HG02610 (cell line): ENCODE measurements around the gene LY9.

Experiments used
- ATAC-seq: cut with Tn5 transposase; IDR thresholded peaks from one replicate; pipeline ENCODE4 v1.9.1; 2021; ENCODE audit warnings: mild to moderate bottlenecking, moderate library complexity; ENCODE audit not compliant: unreplicated experiment

Gene LY9

DNA sequence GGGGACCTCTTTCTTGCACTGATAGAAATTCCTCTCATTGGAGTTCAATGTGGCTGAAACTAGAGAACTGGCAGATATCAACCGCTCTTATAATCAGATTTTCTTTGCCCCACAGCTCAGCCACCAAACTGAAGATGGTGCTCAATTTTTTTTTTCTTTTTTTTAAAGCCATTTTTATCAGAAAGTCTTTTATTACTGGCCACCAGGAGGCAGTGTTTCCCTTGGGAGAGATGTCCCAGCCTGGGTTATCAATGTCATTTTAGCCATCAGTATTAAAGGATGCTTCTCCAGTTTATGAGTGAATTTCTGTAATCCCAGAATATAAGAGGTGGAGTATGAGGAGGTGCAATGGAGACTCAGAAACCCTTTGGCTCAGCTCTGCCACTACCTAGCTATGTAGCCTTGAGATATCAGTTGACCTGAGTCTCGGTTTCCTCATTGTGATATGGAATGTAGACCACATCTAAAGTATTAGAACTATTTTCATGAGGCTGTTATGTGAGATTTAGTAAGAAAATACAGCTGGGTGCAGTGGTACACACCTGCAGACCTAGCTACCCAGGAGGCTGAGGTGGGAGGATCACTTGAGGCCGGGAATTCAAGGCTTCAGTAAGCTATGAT is 39.1 kb downstream of the LY9 start:
- ATAC-seq, result no peak

DNA sequence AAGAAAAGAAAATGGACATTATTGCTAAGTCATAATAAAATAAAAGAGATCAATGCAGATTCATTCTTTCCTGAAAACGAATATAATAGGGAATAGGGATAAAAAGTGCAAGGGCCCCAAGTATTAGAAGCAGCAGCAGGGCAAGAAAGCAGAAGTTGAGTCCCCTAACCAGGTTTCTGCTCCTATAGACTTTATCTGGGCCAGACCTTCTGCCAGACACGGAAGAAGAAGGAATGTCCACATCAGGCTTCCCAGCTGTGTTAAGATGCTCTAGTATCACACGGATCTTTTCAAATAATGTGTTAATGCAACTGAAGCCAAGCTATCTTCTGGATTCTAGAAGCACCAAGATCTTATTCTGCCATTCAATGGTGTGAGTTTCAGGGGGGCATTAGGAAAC is 39.8 kb downstream of the LY9 start:
- no peak for ATAC-seq

DNA sequence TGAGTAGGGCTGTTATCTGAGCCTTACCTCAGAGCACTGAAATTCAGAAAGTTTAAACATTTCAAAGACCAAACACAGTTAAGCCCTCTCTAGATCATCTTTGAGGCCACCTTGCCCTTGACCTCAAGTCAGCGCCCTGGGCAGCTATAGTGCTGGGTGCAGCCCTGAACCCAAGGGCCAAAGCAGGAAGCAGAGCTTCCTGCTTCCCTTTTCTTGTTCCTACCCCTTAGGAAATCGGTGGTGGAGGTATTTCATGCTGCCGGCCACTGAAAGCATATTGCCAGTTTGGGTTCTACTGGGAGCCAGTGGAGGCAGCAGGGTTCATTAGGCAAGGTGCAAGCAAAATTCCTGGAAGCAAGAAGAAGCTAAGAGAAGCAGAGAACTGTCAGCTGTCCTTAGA is 40.6 kb downstream of the LY9 start:
- ATAC-seq, result no peak

DNA sequence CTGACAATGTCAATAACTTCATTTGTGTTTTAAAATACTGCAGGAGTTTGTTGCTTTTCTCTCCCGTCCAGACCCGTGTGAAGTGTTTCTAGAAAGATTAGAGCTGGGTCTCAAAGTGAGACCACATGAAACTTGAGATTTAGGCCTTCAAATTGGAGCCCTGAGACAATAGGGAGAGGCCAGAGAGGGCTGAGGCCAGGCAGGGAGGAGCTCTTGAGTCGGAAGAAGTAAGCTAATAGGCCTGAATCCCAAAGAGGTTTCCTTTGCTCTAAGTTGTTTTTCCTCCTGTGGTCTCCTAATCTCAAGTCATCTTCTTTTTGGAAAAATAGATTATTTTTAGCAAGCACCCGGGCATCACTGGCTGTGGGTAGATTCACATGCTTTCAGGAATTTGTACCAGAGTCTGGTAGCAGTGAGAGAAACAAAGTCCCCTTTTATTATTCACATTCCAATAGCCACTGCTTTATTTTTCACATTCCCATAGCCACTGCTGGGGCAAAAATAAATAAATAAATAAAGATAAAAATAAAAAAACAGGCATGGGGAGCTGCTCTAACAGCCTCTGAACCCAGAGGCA is 41.1 kb downstream of the LY9 start:
- ATAC-seq, result no peak

DNA sequence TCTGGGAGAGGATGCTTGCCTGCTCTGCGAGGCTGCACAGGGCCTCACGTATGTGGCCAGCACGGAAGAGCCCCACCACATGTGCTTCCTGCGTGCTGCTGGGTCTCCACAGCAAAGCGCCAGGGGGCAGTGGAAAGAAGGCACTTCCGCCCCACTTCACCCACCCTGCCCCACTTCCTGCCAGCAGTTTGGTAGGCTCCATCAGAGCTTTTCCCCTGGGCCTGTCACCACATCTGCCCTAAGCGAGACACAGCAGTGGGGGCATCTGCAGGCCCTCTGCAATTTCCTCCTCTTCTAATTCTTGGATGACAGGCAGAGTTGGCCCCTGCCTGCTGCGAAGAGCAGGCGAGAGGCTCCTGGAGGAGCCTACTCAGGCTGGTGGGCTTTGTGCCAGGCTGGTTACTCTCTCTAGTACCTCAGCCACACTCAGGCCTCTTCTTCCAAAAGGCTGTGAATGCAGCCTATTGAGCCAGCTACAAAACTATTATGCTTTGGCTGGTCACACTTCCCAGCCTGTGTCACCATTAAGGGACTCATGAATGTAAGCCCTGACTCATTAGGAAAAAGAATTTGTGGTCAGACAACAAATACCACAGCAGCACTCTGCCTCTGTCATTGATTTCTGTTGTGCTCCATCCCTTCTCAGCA is 41.7 kb downstream of the LY9 start:
- peak; percentile 77 for ATAC-seq

DNA sequence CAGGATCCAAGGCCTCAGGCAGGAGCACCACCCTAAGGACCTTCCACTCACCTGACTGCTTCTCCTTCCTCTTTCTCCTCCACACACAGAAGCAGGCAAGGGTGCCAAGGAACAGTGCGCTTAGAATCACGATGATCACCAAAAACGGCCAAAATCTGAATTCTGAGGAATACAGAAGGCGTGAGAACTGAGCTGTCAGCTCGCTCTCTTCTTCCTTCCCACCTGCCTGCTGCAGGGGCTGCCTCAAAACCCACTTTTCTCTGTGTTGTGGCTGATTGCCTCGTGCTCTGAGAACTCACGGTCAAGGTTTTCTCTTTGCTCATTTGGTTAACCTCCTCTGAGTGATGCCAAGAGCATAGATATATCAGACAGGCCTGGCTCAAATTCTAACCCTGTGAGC is 42.9 kb downstream of the LY9 start:
- peak; percentile 27 for ATAC-seq

DNA sequence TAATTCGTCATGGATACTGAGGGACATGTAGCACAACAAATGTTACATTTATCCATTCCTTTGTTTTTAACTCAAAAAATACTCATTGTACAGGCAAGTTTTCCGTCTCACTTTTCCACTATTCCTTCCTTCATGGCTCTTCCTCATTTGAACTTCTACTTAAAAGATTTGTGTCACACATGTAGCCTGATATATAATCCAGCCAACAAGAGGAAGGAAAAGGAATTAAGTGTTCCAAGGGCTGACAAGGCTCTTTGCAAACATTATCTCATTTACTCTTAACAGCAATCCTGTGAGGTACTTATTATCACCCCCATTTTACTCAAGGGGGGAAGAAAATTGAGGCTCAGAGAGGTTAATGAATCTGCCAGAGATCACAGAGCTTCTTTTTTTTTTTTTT is 43.8 kb downstream of the LY9 start:
- ATAC-seq, result no peak

DNA sequence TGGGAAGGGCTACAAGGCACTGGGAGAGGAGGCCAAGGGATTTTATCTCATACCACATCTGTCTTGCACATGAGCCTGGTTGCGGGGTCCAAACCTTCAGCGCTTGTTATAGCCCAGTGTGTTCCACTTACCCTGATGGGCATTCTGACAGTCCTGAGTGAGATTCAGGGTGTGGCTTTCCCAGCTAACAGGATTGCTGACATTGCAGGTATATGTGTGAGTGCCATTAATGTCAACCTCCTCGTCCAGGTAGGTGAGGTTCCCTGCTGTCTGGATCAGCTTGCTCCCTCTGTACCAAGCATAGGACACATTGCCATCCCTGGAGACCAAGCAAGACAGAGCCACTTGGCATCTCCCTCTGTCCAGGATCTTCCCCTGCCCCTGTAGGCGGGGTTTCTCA is 45.1 kb downstream of the LY9 start:
- ATAC-seq, result no peak

DNA sequence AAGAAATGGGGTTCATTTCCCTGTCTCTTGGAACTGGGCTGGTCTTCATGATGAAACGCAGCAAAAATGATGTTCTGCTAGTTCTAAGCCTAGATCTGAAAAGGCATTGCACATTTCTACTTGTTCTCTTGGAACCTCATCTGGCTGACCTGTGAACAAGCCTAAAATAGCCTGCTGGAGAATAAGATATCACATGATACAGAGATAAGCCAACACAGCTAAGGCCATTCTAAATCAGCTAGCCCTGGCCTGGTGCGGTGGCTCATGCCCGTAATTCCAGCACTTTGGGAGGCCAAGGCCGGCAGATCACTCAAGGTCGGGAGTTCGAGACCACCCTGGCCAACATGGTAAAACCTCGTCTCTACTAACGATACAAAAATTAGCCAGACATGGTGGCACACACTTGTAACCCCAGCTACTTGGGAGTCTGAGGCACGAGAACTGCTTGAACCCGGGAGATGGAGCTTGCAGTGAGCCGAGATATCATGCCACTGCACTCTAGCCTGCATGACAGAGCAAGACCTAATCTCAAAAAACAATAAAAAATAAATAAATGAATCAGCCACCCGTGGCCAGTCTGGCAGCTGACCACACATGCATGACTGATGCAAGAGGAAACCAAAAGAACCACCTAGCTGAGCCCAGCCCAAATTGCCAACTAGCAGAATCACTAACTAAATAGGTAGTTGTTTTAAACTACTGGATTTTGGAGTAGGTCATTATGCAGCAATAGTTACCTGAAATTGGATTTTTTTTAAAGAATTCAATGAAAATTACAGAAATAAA is 48.7 kb downstream of the LY9 start:
- no peak for ATAC-seq

DNA sequence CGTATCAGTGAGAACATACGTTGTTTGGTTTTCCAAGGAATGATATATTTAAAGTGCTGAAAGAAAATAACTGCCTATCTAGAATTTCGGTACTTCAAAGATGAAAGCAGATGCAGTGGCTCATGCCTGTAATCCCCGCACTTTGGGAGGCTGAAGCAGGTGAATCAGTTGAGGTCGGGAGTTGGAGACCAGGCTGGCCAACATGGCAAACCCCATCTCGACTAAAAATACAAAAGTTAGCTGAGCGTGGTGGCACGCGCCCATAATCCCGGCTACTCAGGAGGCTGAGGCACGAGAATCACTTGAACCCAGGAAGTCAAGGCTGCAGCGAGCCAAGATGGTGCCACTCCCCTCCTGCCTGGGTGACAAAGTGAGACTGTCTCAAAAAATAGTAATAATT is 50.3 kb downstream of the LY9 start:
- no peak for ATAC-seq

DNA sequence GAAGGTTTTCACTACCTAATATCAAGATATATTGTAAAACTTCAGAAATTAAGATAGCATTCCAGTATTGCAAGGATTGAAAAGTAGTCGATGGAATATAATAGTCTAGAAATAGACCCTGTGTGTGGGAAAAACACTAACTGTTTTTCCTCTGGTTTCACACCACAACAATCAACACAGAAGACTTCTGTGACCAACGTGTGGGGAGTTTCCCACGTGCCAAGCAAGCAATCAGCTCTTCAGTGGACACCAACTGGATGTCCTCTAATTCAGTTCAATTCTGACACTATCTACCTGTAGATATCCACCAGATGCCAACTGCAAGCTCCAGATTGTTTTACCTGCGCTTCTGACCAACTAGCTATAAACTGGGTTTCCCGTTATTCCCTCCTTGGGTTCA is 54.6 kb downstream of the LY9 start:
- ATAC-seq, result no peak

DNA sequence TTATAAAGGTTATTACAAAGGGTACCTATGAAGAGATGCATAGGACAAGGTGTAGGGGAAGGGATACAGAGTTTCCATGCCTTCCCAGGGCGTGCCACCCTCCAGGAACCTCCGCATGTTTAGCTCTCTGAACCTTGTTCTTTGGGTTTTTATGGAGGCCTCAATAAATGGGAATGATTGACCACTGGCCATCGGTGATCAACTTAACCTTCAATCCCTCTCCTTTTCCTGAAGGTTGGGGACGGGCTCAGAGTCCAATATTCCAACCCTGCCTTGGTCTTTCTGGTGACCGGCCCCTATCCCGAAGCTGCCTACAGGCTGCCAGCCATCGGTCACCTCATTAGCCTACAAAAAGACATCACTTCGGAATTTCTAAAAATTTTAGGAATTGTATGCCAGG is 55.0 kb downstream of the LY9 start:
- no peak for ATAC-seq

DNA sequence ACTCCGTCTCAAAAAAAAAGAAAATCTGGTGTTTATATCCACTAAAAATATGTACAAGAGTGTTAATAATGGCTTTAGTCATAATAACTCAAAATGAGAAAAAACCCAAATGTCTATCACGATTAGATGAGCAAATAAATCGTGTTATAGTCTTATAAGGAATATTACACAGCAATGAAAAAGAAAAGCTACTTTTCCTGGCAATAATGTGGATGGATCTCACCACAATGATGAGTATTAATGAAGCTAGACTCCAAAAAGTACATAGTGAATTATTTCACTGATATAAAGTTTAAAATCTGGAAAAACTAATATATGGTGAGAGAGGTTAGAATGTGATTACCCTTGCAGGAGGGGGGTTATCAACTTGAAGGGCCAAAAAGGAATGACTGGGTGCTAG is 57.0 kb downstream of the LY9 start:
- no peak for ATAC-seq

DNA sequence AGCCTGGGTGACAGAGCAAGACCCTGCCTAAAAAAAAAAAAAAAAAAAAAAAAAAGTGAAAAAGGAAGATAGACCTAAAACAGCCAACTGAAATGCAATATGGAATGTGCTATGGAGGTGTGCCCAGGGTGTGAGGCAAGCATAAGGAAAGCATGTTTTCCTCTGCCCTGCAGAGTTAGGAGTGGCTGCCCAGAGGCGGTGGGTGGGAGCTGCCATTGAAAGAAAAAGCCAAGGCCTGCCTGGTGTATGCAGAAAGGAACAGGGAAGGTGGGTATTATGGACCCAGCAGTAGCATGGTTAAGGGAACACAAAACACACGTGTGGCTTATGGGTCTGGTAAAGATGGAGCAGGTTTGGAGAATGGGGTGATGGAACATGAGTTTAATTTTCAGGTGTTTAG is 57.8 kb downstream of the LY9 start:
- ATAC-seq, result no peak

DNA sequence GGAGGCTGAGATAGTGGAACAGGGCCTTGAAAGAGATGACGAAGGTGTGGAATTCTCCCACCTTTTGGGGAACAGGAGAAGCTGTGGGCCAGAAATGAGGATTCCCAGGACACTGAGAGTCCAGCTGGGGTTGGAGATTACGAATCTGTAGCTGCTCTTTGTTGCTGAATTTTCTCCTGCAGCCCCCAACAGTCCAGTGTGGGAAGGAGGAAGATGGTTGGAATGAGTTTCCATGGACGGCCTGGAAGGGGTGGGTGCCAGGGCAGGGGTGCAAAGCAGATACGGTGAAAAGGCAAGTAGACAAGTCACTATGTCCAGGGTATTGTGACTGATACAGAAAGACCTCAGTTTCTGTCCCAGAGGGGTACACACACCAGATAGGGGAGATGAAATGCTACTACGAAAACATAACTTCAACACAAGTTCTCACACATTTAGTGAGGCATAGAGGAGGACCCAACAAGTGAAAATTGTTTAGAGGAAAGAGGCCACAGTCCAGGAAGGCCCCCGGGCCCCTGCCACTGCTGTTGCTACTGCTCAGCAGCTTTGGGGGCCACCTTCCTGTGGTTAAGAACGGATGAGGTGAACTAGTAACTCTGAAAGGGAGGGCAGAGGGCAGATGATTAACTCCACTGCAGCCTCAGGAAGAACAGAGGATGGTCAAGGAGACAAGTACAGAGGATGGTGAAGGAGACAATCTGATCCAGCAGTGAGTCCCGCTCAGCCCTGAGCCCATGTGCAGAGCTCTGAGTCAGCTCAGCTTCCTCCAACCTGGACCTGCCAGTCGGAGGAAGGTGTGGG is 59.4 kb downstream of the LY9 start:
- ATAC-seq, result peak; percentile 78

DNA sequence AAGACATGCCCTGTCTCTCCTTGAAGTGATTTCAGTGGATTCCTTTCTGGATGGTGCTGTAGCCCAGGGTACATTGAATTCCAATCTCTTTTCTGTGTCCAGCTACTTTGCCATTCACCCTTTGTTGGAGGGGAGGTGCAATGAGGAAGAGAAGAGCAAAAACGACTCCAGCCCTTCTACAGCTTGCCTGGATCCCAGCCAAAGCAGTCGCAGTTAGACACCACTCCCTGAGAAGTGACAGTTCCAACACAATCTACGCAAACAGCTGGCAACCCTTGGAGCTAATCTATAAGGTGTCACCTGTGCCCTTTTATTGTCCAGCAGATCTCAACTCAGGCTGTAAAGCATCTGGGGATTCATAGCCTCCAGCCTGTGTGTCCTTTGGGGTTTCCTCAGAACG is 62.1 kb downstream of the LY9 start:
- no peak for ATAC-seq

DNA sequence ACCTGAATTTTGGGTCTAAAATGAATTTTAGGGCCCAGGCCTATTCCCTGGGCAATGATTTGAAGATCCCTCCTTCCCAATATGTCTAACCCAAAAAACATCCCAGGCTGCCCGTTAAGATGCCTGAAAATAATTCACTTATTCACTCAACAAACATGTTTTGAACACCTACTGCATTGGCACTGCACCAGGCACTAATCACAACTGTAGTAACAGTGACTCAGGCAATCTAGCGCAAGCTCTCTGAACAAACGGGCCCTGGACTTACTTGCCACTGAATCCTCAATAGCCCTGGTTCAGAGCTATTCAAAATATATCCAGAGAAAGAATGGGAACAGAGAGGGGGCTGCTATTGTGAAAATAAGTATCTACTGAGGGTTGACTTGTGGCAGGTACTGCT is 62.5 kb downstream of the LY9 start:
- ATAC-seq, result no peak

DNA sequence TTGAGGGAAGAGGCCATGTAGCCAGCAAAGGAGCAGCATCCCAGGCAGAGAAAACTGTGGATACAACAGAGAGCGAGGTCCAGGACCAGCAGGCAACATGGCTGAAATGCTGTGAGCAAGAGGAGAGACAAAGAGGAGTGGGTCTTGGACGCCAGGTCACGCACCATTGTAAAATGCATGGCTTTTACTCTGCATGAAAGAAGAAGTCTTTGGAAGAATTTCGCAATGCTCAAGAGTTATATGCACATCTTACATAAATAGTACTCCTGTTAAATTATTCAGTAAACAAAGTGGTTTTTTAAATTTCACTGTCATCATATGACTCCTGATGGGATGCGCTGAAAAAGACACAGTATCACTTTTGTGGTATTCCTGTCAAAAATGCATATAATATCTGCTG is 63.2 kb downstream of the LY9 start:
- ATAC-seq, result no peak

DNA sequence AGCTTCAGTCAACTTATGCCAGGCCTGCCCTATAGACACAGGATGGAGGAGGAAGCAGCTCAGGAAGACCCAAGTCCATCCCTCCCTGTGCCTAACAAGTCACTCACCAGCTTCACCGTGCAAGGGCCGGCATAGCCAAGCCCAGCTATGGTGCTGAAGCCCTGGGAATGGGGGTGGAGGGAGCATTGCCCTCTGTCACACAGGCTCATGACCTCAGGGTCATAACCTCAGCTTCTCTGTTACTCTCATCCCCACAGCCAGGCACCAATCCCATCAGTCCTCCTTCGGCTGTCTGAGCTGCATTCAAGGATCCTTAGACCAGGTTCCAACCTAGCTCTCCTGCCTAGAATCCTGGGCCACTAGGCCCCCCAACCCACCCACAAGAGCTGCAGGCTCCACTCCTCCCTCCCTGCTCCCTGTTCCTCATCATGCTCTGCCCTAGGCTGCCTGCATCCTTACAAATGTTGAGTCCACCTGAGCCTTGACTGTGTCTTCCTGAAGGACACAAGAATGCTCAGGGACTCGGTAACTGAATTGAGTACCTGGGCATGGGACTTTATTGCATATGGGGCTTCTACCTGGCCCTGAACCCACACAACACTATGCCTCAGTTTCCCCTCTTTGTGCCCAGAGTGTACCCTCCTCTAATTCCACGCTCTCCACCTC is 65.0 kb downstream of the LY9 start:
- ATAC-seq, result no peak

DNA sequence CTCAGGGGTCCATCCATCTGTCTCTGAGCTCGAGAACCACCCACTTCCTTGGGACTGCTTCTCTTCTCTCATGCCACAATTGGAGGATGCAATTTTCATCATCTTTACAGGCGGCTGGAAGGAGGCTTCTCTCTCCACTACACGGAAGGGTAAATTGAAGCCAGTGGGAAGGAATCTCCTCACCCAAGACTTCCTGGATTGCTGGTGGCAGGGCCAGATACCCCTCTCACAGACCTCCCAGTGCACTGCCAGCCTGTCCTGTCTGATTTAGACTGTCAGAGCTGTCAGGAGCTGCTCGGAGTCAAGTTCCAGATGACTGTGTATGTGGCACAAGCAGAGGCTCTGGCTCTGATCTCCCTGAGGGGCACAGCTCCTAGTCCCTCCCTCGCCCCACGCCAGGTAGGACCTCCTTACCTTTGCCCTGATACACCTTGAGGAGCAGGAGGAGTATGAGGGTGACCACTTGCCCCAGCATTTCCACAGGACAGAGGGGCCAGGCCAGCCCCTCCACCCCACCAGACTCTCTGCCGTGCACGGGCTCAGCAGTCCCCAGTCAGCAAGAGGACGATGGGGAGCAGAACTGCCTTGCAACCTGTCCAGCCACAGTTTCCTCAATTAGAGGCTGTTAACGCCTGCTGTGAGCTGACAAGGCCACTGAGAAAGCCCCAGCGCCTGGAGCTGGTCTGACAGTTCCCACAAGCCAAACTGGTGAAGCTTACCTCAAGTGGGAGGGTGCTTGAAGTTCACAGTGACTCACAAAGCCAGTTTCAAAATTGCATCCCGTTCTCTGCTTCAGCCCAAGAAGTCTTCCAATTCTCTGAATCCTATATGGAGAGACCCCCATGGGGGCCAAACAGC is 66.5 kb downstream of the LY9 start, which contains the start of gene CD244:
TSS of gene CD244 (minus strand) at position 685 of the 858 bp plus-strand sequence. CDS start at position 475, 210 bp downstream.
- peak; percentile 92 for ATAC-seq
